Measurements from ENCODE around the gene FOXN3.
"Not testable (repeated sequence)": the region's sequence is repeated elsewhere in the genome, so short reads cannot be mapped to it uniquely, and the experiment has no call there.

DNA sequence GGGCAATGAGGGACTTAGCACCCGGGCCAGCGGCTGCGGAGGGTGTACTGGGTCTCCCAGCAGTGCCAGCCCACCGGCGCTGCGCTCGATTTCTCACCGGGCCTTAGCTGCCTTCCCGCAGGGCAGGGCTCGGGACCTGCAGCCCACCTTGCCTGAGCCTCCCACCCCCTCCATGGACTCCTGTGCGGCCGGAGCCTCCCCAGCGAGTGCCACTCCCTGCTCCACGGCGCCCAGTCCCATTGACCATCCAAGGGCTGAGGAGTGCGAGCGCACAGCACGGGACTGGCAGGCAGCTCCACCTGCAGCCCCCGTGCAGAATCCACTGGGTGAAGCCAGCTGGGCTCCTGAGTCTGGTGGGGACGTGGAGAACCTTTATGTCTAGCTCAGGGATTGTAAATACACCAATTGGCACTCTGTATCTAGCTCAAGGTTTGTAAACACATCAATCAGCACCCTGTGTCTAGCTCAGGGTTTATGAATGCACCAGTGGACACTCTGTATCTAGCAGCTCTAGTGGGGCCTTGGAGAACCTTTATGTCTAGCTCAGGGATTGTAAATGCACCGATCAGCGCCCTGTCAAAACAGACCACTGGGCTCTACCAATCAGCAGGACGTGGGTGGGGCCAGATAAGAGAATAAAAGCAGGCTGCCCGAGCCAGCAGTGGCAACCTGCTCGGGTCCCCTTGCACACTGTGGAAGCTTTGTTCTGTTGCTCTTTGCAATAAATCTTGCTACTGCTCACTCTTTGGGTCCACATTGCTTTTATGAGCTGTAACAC, 305.1 kb downstream of the FOXN3 start:
- not testable (repeated sequence) for TF ChIP-seq POLR2A, CTCF, POLR2AphosphoS5 (IDR thresholded peaks at IDR 0.05)
